Stimulated activated CD4-positive, alpha-beta T cell treated with anti-CD3 and anti-CD28 coated beads, Interleukin-12 subunit alpha, Interleukin-12 subunit beta, amount 100 ng/mL, for 4 hours (primary cell): ENCODE measurements around the gene UQCC2.

Source experiments
- DNase-seq: peaks from one replicate; pipeline ENCODE4 v3.0.0-alpha.2; 2020

UQCC2 gene

DNA sequence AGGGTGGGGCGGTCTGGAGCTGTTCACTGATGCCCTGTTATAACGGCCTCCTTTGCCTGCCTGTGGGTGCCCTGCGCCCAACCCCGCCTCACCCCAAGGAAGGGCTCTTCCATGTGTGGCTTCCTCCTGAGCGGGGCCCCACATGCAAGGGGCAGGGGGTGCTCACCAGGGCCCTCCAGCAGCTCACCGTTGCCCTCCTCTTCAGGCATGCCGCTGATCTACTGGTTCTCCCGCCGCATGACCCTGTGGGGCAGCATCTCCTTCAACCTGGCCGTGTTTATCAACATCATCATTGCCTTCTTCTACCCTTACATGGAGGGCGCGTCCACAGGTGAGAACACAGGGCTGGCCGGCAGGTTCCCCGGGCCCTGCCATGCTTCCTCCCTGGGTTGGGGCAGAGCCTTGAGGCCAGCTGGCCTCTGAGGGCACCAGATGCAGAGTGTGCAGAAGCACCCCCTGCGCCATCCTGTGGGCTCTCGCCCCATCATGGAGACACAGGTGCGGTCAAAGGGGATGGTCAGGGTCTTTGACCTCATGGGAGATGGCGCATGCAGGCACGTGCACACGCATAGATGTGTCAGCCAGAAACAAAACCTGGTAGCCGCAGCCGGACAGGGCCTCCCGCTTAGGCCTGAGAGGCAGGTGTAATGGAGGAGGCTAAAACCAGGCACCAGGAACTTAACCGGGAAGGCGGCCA lies 22.9 kb downstream of the UQCC2 start:
- no peak for DNase-seq

DNA sequence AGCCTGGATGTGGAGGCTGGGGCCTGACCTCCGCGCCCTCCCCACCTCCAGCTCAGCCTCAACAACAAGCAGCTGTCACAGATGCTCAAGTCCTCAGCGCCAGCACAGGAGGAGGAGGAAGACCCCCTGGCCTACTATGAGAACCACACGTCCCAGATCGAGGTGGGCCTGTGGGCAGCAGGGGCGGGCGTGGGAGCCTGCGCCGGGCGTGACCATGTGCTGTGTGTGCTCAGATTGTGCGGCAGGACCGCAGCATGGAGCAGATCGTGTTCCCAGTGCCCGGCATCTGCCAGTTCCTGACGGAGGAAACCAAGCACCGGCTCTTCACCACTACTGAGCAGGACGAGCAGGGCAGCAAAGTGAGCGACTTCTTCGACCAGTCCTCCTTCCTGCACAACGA lies 23.5 kb downstream of the UQCC2 start:
- DNase-seq: no peak

DNA sequence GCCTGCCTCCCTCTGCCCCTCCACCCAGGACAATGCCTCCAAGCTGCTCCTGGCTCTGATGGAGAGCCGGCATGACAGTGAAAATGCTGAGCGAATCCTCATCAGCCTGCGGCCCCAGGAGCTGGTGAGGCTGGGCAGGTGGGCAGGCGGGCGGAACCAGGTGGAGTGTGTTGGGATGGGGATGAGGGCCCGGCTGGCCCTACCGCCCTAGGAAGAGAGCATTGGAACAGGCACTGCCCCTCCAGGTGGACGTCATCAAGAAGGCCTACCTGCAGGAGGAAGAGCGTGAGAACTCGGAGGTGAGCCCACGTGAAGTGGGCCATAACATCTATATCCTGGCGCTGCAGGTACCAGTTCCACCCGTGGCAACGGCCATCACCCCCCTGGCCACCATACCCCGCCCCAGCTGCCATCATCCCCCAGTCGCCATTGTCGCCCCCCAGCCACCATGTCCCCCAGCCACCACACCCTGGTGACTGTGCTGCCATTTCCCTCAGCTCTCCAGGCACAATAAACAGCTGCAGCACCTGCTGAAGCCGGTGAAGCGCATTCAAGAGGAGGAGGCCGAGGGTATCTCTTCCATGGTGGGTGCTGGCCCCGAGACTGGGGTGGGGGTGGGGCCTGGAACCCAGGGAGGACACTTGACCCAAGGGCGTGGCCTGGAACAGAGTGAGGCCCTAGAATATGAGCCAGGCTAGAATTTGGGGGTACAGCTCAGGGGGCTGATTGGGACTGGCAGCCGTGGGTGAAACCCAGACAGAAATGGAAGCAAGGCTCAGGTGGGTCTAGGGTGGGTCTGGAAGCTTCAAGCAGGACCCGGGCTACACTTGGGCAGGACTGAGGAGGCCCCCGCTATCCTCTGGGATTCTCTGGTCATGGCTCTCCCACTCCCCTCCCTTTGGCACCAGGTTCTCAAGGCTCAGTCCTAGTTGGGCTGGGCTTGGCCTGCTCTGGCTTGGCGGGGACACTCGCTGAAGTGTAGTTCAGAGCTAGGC lies 24.2 kb downstream of the UQCC2 start:
- no peak for DNase-seq

DNA sequence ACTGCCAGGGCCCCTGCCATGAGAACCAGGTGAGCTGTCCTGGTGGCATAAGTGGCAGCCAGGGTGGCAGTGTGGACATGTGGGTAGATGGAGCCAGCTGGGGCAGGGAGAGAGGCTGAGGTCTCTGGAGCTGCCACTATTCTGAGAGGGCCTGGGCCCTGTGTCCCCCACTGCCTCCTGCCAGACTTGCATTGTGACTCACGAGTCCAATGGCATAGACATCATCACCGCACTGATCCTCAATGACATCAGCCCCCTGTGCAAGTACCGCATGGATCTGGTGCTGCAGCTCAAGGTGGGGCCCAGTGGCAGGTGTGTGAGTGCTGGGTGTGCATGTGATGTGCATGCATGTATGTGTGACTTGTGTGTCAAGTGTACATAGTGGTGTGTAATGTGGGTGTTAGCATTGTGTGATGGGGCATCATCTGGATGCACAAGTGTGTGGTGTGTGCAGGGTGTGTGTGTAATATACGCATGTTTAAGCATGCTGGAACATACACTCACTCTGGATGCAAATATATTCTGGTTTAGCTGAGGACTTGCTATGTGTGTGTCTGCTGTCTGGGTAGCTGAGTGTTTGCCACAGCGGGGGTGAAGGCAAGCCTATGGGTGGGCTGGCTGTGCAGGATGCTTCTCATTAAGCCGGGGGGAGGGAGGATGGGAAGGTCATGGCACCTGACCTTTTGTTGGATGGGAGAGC lies 25.1 kb downstream of the UQCC2 start:
- DNase-seq: no peak

DNA sequence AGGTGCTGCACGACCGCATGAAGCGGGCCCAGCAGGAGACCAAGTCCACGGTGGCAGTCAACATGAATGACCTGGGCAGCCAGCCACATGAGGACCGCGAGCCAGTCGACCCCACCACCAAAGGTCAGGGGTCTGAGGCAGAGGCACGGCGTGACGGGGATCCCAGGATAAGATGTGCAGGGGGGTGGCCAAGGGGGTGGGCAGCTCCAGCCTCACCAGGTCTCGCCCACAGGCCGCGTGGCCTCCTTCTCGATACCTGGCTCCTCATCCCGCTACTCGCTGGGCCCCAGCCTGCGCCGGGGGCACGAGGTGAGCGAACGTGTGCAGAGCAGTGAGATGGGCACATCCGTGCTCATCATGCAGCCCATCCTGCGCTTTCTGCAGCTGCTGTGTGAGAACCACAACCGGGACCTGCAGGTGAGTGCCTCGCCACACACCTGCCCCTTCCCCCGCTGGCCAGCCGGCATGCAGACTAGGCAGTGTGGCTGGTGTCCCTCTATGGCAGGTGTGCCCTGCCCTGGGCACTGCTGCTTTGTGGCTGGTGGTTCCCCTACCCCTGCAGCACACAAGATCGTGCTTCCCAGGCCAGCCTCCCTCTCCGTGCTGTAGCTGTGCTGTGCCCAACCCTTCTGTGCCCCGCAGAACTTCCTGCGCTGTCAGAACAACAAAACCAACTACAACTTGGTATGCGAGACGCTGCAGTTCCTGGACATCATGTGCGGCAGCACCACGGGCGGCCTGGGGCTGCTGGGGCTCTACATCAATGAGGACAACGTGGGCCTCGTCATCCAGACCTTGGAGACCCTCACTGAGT lies 25.9 kb downstream of the UQCC2 start:
- DNase-seq: no peak

DNA sequence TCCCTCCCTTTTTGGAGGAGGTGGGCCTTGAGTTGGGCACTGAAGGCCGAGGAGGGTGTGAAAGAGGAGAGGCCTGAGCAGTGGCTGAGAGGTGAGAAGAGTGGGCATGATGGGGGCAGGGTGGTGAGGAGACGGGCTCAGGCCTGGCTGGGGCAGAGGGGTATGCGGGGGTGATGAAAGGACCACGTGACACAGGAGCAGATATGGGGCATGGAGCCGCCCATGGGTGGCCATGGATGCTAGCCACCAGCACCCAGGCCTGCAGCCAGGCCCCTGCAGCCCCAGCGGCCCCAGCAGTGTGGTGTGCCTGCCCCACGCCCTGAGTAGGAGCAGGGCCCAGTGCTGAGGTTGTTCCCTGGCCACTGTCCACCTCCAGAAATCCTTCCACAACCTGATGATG lies 26.5 kb downstream of the UQCC2 start:
- DNase-seq: no peak

DNA sequence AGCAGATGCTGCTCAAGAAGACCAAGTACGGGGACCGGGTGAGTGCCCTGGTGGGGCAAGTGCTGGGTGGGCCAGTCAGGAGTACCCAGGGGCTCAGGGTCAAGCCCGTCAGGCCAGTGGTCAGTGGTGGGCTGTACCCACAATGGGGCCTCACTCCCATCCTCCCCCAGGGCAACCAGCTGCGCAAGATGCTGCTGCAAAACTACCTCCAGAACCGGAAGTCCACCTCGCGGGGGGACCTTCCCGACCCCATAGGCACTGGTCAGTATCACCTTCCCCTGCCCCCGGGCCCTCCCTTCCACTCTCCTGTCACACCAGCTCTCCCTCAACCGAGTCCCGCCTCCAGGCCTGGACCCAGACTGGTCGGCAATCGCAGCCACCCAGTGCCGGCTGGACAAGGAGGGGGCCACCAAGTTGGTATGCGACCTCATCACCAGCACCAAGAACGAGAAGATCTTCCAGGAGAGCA lies 27.0 kb downstream of the UQCC2 start:
- DNase-seq: no peak

DNA sequence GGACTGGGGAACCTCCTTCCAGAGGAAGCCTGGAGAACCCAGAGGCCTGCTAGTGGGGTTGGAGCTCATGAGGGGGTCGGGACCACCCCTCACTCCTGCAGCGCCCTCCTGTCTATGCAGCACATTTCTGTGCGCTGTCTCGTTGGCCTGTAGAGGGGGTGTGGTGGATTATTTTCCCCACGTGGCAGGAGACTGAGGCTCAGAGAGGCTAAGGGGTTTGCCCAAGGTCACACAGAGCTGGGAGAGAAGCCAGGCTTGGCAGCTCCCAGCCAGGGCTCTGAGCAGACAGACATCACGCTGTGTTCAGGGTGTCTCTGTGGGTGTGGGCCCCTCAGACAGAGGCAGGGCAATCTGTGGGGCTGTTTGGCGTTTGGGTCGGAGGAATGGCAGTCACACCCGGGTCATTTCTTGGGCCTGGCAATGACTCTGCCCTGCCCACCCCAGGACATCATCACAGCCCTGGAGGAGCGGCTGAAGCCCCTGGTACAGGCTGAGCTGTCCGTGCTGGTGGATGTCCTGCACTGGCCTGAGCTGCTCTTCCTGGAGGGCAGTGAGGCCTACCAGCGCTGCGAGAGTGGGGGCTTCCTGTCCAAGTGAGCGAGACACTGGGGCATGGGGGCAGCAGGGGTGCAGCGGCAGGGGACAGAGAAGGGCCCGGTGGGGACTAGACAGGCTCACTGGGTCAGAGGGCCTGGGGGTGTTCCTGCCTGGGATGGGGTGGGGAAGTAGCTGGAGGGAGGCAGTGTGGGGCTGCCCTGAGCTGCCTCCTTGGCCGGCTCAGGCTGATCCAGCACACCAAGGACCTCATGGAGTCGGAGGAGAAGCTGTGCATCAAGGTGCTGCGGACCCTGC lies 27.7 kb downstream of the UQCC2 start:
- no peak for DNase-seq

DNA sequence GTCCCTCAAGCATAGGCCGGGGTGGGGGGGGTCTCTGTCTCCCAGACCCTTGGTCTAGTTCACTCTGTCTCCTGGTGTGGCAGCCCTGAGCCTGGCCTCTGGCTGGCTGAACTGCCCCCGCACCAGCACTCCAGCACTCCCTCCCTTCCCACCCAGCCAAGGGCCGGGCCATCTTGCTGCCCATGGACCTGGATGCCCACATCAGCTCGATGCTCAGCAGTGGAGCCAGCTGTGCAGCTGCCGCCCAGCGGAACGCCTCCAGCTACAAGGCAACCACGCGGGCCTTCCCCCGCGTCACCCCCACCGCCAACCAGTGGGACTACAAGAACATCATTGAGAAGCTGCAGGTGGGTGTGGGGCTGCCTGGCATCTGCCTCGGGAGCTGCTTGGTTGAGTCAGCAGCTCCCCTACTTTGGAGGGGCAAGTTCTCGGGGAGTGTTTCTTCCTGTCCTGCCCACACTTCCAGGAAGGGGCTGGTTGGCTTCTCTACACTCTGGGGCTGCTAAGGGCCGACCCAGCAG lies 28.4 kb downstream of the UQCC2 start:
- peak; percentile 40 for DNase-seq

DNA sequence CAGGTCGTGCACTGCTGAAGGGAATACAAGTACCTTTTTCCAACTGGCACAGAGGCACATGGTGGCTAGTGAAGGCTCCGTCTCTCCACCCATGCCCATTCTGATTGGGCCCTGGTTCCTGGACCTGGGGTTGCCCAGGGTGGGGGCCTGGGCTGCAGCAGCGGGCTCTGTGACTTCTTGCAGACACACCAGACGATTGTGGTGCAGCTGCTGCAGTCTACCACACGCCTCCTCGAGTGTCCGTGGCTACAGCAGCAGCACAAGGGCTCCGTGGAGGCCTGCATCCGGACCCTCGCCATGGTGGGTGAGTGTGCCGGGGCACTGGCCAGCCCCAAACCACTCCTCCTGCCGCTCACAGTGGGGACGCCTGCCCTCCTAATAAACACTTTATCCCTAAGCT lies 29.2 kb downstream of the UQCC2 start:
- no peak for DNase-seq

DNA sequence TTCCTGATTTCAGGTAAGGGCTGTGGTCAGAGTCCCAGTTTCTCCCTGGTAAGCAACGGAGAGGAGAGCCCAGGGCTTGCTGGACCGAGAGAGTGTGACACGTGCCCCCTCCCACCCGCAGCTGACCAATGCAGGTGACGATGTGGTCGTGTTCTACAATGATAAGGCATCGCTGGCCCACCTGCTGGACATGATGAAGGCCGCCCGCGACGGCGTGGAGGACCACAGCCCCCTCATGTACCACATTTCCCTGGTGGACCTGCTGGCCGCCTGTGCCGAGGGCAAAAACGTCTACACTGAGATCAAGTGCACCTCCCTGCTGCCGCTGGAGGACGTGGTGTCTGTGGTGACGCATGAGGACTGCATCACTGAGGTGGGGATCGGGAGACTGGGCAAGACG lies 31.7 kb downstream of the UQCC2 start:
- DNase-seq: no peak

DNA sequence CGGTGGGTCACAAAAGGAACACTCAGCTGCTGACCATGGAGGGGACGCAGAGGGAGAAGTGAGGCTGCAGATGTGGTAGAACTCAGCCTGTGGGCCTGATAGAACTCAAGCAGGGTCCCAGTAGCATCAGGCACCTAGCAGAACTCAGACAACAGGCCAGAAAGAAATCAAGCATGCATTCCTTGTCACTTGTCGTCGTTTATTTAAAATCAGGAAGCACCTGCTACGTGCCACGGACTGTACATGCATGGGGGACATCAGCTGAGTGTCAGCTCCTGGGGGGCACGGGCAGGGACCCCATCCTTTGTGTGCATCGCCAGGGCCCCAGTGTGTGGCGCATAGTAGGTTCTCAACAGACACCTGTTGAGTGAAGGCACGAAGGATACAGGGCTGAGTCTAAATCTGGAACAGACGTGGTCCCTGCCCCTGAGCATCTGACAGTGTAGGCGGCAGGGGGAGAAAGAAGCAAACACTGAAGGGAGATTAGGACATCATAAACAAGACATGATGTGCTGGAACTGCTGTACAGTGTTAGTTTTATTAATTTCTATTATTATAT lies 32.5 kb downstream of the UQCC2 start:
- no peak for DNase-seq

DNA sequence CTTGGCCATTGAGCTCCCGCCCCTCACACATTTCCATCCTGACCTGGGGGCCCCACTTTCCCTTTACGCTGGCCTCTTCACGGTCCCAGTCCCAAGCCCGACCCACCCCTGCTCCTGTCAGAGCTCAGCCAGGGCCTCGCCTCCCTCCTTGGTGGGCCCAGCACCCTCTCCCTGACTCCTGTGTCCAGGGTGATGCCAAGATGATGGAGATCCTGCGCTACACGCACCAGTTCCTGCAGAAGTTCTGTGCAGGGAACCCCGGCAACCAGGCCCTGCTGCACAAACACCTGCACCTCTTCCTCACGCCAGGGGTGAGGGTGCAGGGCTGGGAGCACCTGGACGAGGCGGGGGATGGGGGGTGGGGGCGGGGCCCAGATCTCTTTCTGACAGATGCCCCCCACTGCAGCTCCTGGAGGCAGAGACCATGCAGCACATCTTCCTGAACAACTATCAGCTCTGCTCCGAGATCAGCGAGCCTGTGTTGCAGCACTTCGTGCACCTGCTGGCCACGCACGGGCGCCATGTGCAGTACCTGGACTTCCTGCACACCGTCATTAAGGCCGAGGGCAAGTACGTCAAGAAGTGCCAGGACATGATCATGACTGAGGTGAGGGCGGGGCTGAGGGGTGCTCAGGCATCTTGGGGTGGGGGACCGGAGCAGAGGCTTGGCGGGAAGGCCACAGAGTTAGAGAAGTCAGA lies 33.1 kb downstream of the UQCC2 start:
- DNase-seq: no peak

DNA sequence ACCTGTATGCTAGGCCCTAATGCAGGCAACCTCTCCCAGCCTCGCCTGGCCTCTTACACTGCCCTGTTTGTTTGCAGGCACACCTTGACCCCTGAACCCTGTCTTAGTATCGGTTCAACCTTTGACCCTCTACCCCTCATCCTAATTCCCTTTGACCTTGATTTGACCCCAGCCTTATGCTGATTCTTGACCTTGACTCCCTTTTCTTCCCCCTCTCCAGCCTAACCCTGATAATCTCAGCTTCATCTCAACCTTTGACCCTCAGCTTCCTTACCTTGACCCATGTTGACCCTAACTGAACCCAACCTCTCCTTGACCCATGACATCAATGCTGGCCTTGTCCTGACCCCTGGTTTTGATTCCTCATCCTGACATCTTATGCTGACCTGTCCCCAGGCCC lies 33.8 kb downstream of the UQCC2 start:
- DNase-seq: no peak

DNA sequence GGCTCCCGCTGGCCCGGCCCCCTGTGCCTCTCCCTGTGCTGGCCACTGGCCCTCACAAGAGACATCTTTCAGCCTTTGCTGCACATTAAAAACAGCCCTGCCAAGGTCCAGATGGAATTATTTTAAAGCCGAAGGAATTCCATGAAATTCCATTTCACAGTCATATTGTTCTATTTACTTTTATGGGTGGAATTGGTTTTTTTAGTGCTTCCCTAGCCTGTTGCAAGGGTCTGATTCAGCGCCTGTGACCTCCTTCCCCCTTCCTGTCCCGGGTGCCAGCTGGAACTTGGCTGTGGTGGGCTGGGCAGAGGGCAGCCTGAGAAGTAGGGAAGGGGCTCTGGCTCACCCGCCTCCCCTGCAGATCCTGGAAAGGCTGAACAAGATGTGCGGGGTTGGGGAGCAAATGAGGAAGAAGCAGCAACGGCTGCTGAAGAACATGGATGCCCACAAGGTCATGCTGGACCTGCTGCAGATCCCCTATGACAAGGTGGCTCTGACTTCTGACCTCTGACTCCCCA lies 34.3 kb downstream of the UQCC2 start:
- no peak for DNase-seq

DNA sequence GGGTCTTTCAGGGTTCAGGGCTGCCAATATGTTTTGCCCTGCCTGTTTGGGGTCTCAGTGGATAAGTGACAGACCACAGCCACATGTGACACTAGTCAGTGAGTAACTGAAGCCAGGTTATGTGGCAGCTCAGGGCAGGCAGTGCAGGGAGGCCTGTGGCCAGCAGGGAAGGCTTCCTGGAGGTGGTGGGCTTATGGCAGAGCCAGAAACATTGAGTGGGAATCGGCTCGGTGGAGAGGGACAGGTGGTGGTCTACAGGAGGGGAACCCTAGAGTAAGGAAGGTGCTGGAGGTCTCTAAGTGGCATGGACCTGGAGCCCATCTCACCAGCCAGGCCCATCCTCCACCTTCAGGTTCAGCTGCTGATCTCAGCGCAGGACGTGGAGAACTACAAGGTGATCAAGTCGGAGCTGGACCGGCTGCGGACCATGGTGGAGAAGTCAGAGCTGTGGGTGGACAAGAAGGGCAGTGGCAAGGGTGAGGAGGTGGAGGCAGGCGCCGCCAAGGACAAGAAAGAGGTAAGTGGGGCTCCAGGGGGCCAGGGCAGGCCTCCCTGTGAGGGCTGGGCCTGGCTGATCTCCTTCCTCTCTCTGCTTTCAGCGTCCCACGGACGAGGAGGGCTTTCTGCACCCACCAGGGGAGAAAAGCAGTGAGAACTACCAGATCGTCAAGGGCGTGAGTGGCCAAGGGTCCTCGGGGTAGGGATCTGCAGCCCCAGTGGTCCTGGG lies 34.9 kb downstream of the UQCC2 start:
- no peak for DNase-seq

DNA sequence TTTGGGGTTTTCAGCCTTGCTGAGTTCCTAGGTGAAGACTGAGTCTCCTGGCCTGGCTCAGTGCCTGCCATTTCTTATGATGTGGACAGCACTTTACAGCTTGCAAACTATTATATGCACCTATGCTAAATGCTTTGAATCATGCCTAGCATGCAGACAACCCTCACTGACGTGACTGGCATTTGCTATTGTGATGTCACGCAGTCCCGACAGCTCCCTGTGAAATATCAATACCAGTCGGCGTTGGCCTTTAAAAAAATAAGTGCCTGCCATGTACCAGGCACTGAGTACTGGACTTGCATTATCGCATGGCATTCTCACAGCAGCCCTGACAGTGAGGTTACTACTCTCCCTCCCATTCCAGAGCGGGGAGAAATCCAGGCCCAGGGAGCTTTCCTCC lies 35.5 kb downstream of the UQCC2 start:
- DNase-seq: no peak

DNA sequence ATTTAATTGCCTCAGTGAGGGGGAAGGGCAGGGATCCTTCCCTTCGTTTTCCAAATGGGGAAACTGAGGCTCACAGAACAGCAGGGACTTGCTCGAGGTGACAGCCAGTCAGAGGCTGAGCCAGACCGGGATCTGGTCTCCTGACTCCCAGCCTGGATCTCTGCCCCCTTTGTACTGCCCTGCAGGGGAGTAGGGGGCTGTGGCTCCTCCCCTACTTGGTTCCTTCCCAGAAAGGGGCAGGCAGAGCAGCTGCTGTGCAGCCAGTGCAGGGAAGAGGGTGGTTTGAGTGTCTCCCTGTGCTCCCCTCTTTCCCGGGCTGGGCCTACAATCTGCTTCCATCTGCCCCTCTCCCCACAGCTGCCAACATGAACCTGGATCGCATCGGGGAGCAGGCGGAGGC lies 37.6 kb downstream of the UQCC2 start:
- DNase-seq: no peak

DNA sequence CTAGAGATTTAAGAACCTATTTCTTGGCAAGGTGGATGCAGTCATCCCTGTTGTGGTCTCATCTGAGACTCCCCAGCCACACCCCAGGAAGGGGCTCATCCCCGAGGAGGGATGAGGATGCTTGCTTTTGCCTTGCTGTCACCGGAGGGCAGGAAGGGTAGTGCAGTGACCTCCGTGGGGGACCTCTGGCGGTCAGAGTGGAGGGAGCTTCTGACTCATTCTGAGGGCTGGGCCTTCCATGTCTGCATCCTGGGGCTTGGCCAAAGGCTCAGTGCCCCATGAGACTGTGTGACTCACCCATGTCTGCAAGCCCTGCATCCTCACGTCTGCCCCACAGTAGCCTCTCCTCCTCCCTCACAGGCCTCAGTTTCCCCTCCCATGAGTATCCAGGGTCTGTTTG lies 38.7 kb downstream of the UQCC2 start:
- DNase-seq: no peak

DNA sequence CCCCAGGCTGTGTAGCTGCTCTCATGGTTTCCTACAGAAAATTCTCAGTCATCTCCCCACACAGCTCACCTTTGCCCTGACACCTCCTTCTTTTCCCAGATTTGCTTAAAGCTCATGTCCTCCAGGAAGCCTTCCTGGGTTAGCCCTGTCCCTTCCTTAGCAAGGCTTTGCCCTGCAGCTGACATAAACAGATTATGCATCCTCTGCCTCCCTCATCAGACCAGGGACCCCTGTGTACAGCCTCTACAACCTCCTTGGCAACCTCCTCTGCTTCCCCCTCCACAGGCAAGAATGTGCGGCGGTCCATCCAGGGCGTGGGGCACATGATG lies 39.8 kb downstream of the UQCC2 start:
- no peak for DNase-seq
